ENCODE data around the gene SNX14.

DNA sequence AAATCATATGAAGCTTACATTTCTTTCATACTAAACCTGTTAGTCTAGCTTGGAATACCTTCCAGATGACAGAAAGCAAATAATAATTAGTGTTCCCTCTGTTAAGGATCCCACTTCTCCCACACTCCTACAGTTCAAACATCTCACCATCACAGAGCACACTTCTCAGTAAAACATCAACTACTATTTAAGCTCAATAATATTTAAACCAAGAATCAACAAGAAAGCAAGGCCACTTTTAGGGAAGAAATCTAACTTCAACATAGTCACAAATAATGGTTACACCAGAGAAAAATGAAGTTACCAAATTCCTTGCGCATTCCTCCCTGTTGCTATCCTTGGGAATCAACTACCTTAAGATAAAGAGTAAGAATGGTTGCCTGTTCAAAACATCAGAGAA, 1.6 kb downstream of the SNX14 start:
- TF ChIP-seq, protein P1, sequence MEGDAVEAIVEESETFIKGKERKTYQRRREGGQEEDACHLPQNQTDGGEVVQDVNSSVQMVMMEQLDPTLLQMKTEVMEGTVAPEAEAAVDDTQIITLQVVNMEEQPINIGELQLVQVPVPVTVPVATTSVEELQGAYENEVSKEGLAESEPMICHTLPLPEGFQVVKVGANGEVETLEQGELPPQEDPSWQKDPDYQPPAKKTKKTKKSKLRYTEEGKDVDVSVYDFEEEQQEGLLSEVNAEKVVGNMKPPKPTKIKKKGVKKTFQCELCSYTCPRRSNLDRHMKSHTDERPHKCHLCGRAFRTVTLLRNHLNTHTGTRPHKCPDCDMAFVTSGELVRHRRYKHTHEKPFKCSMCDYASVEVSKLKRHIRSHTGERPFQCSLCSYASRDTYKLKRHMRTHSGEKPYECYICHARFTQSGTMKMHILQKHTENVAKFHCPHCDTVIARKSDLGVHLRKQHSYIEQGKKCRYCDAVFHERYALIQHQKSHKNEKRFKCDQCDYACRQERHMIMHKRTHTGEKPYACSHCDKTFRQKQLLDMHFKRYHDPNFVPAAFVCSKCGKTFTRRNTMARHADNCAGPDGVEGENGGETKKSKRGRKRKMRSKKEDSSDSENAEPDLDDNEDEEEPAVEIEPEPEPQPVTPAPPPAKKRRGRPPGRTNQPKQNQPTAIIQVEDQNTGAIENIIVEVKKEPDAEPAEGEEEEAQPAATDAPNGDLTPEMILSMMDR (IDR thresholded peaks at IDR 0.05) = no peak
- TF ChIP-seq EP300 (IDR thresholded peaks at IDR 0.05) = no peak
- TF ChIP-seq POLR2A (IDR thresholded peaks at IDR 0.05) = no peak

All from ovary (tissue), 3 donors.